ENCODE results near the gene CAMK2D.

CAMK2D gene

DNA sequence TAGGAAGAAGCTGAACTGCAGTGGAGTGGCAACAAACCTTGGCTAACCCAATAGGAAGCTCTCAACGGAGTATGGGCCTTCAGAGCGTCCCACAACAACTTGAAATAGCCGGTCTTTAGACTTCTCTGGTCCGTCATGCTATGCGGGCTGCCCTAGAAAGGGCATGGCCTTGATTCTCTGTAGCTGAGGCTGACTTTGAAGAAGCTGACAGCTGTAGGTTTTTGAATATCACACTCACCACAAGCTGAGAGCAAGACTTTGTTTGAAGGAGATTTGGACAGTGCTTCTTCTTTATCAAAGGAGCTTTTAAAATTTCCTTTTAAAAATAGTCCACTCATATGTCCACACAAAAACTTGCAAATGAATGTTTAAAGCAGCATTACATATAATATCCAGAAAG, 322.9 kb downstream of the CAMK2D start:
- H3K36me3 ChIP-seq: no peaks in the 10 kb centered on the region
- no peaks in the 10 kb centered on the region for H3K4me1 ChIP-seq (ENCODE audit: control insufficient read depth in 1 of 2, insufficient read depth in 1 of 2, low read depth in 1 of 2, low read length in 1 of 2)
- TF ChIP-seq, protein P1, sequence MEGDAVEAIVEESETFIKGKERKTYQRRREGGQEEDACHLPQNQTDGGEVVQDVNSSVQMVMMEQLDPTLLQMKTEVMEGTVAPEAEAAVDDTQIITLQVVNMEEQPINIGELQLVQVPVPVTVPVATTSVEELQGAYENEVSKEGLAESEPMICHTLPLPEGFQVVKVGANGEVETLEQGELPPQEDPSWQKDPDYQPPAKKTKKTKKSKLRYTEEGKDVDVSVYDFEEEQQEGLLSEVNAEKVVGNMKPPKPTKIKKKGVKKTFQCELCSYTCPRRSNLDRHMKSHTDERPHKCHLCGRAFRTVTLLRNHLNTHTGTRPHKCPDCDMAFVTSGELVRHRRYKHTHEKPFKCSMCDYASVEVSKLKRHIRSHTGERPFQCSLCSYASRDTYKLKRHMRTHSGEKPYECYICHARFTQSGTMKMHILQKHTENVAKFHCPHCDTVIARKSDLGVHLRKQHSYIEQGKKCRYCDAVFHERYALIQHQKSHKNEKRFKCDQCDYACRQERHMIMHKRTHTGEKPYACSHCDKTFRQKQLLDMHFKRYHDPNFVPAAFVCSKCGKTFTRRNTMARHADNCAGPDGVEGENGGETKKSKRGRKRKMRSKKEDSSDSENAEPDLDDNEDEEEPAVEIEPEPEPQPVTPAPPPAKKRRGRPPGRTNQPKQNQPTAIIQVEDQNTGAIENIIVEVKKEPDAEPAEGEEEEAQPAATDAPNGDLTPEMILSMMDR (IDR thresholded peaks at IDR 0.05): no peak
- no peaks in the 10 kb centered on the region for H3K9me3 ChIP-seq
- H3K27me3 ChIP-seq: no peaks in the 10 kb centered on the region
- H3K27ac ChIP-seq: no peak overlapping the region
- H3K4me3 ChIP-seq (ENCODE audit: low read depth in 1 of 2, low read length in 1 of 2): no peak overlapping the region

DNA sequence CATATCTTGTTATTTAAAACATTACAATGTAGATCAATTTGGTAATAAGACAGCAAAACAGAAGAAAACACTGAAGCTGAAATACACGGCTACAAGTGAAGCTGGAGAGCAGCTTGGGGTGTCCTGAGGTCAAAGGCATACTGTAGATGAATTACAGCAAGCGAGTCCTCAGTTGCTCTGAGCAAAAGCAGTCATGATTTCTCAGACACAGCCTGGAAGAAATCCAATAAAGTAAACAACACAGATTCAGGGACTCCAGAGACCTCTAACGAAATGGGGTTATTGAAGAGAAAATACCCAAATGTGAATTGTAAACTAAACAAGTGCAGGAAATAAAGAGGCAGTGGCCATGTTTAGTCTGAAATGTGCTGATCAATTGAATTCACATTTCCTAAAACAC, 324.4 kb downstream of the CAMK2D start:
- TF ChIP-seq, protein P1 (IDR thresholded peaks at IDR 0.05): no peak
- H3K4me1 ChIP-seq (ENCODE audit: control insufficient read depth in 1 of 2, insufficient read depth in 1 of 2, low read depth in 1 of 2, low read length in 1 of 2): no peaks in the 10 kb centered on the region
- H3K27ac ChIP-seq: no peak overlapping the region

DNA sequence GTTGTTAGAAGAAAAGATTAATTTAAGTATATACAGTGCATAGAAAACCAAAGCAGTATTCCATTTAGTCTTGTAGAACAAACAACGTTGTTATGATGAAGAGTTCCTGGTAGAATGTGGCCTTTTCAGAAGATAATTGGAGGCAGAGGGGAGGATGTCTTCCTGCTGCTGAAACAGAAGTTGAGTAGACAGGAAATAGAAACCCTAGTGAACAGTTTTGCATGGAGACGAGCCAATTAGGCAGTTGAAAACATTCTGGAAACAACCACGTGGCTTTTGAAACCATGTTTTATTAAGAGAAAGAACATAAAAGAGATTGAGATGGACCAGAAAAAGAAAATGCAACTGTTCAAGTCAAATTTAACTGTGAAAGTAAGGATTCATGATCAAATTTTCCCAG, 325.2 kb downstream of the CAMK2D start:
- no peaks in the 10 kb centered on the region for H3K9me3 ChIP-seq
- no peaks in the 10 kb centered on the region for H3K36me3 ChIP-seq
- TF ChIP-seq, protein P1 (IDR thresholded peaks at IDR 0.05): no peak
- H3K4me1 ChIP-seq (ENCODE audit: control insufficient read depth in 1 of 2, insufficient read depth in 1 of 2, low read depth in 1 of 2, low read length in 1 of 2): no peaks in the 10 kb centered on the region
- H3K27ac ChIP-seq: no peak overlapping the region
- no peaks in the 10 kb centered on the region for H3K27me3 ChIP-seq
- H3K4me3 ChIP-seq (ENCODE audit: low read depth in 1 of 2, low read length in 1 of 2): no peak overlapping the region

More for the DNA sequence above, 324.4 kb downstream of the CAMK2D start:
- Histone ChIP-seq H3K36me3 (no peaks in the 10 kb centered on the region), H3K4me3 (ENCODE audit: low read depth in 1 of 2, low read length in 1 of 2) (no peak overlapping the region), H3K9me3 (no peaks in the 10 kb centered on the region), H3K27me3 (no peaks in the 10 kb centered on the region)

DNA sequence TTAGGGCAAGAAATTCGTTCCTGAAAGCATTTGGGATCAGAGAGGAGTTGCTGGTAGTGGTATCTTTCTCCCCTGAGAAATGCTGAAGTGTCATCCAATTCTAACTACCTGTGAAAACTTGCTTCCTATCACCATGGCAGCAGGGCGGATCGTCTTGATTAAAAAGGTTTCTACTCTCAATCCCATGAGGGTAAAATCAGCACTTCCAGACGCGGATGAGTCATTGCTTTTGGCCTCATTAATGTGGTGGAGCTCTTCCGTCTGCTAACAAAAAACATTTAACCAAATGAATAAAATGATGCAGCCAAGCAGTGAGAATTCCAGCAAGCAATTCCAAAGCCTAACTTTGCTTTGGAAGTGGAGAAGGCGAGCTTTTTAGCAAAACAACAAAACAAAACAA, 325.6 kb downstream of the CAMK2D start:
- TF ChIP-seq, protein P1 (IDR thresholded peaks at IDR 0.05): no peak
- no peaks in the 10 kb centered on the region for H3K27me3 ChIP-seq
- no peaks in the 10 kb centered on the region for H3K36me3 ChIP-seq
- no peaks in the 10 kb centered on the region for H3K9me3 ChIP-seq
- no peaks in the 10 kb centered on the region for H3K4me1 ChIP-seq (ENCODE audit: control insufficient read depth in 1 of 2, insufficient read depth in 1 of 2, low read depth in 1 of 2, low read length in 1 of 2)
- H3K27ac ChIP-seq: no peak overlapping the region
- no peak overlapping the region for H3K4me3 ChIP-seq (ENCODE audit: low read depth in 1 of 2, low read length in 1 of 2)

DNA sequence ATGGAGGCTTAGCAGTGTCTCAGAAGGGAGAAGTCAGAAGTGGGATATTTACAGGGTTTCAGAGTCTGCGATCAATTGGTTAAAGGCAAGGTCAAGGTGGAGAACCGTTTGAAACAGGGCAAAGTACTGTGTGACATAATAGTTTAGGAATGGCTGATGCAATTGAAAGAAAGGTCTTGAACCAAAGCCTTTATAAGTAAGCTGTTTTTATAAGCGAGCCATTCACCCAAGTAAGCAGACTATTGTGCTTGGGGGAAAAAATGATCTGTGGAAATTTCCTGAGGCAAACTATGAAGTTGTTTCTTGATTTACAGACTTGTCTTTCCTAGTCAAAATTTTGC, 327.3 kb downstream of the CAMK2D start:
- no peaks in the 10 kb centered on the region for H3K9me3 ChIP-seq

More for the DNA sequence above, 327.3 kb downstream of the CAMK2D start:
- TF ChIP-seq, protein P1 (IDR thresholded peaks at IDR 0.05): no peak
- no peak overlapping the region for H3K4me3 ChIP-seq (ENCODE audit: low read depth in 1 of 2, low read length in 1 of 2)
- H3K36me3 ChIP-seq: no peaks in the 10 kb centered on the region
- H3K4me1 ChIP-seq (ENCODE audit: control insufficient read depth in 1 of 2, insufficient read depth in 1 of 2, low read depth in 1 of 2, low read length in 1 of 2): no peaks in the 10 kb centered on the region
- no peaks in the 10 kb centered on the region for H3K27me3 ChIP-seq
- no peak overlapping the region for H3K27ac ChIP-seq
